Common myeloid progenitor, CD34-positive (primary cell): ENCODE measurements around the gene GABRR1. TPM values are rescaled to one million over a fixed set of nuclear protein-coding genes. Genes with fewer than 3 reads are reported as not detected.
A peak's percentile ranks its signal among the peaks of the same experiment; 100 is the strongest.

Experiments
- CTCF ChIA-PET: fragments of 350-600 bp; sonication (Branson Sonifier 250); formaldehyde crosslinking; loops from one replicate; lab custom pipeline; 2021; ENCODE audit warnings: antibody characterized with exemption; lab: Charles Lee
- POLR2A ChIA-PET: fragments of 350-600 bp; sonication (Branson Sonifier 250); formaldehyde crosslinking; loops from one replicate; lab custom pipeline; 2021; ENCODE audit warnings: antibody characterized with exemption; lab: Charles Lee
- DNase-seq, 3 donors: peaks; one replicate each; pipeline versions ENCODE4 v3.0.0 to v3.0.0-alpha.2; 2013
- H3K27ac ChIP-seq, 2 experiments: 1 replicate in 1 of 2; 2 replicates in 1 of 2; pipeline ENCODE4 v1.7.0; 2013; ENCODE audit warnings: inconsistent platforms in 2 of 2, low read length in 2 of 2, mild to moderate bottlenecking in 2 of 2, low read depth in 1 of 2, moderate library complexity in 1 of 2; ENCODE audit not compliant: severe bottlenecking in 2 of 2, insufficient read depth in 1 of 2, poor library complexity in 1 of 2
- H3K27me3 ChIP-seq, 5 experiments: replicated peaks in 2 of 5; 1 replicate in 3 of 5; 2 replicates in 2 of 5; pipeline versions ENCODE4 v1.6.1 to v1.7.0; 2013; ENCODE audit warnings: low read length in 4 of 5, mild to moderate bottlenecking in 2 of 5, moderate library complexity in 2 of 5, inconsistent platforms in 1 of 5; ENCODE audit not compliant: insufficient read depth in 5 of 5, control insufficient read depth in 4 of 5
- H3K36me3 ChIP-seq, 4 experiments: 1 replicate in 2 of 4; 2 replicates in 2 of 4; pipeline versions ENCODE4 v1.6.1 to v1.7.0; 2013; ENCODE audit warnings: low read length in 3 of 4, control low read depth in 1 of 4, mild to moderate bottlenecking in 1 of 4; ENCODE audit not compliant: control insufficient read depth in 4 of 4, insufficient read depth in 4 of 4
- H3K4me1 ChIP-seq, 4 experiments: 1 replicate in 3 of 4; 2 replicates in 1 of 4; pipeline versions ENCODE4 v1.6.1 to v1.7.1; 2013; ENCODE audit warnings: low read length in 3 of 4, mild to moderate bottlenecking in 3 of 4, control low read depth in 1 of 4, inconsistent platforms in 1 of 4, moderate library complexity in 1 of 4; ENCODE audit not compliant: control insufficient read depth in 4 of 4, insufficient read depth in 4 of 4; ENCODE audit errors: control extremely low read depth in 1 of 4
- H3K4me3 ChIP-seq, 7 experiments: 1 replicate in 4 of 7; 2 replicates in 3 of 7; pipeline versions ENCODE4 v1.5.1 to v1.7.0; 2013; ENCODE audit warnings: mild to moderate bottlenecking in 7 of 7, low read length in 6 of 7, moderate library complexity in 6 of 7, inconsistent platforms in 2 of 7, low read depth in 2 of 7, control low read depth in 1 of 7; ENCODE audit not compliant: insufficient read depth in 4 of 7, control insufficient read depth in 1 of 7; ENCODE audit errors: extremely low read depth in 1 of 7
- H3K9me3 ChIP-seq, 5 experiments: 1 replicate in 4 of 5; 2 replicates in 1 of 5; pipeline versions ENCODE4 v1.6.1 to v1.7.1; 2013; ENCODE audit warnings: low read length in 4 of 5, mild to moderate bottlenecking in 2 of 5, inconsistent platforms in 1 of 5, low read depth in 1 of 5, moderate library complexity in 1 of 5; ENCODE audit not compliant: control insufficient read depth in 4 of 5, insufficient read depth in 2 of 5; ENCODE audit errors: control extremely low read depth in 1 of 5
- WGBS: methylation state at CpG from one replicate; pipeline ENCODE4 v1.1.5; 2013; ENCODE audit not compliant: insufficient coverage; 5-methylcytosine and 5-hydroxymethylcytosine counted together
- polyA plus RNA-seq: library from polyadenylated mRNA; unstranded; fragments of 120-200 nt; gene quantifications from one replicate; pipeline ENCODE4 v1.2.1, GENCODE V29; 2013

GABRR1 gene
- polyA plus RNA-seq, result not detected

- peaks cover 0 to 3% (median 0%) of the 10 kb centered on the region in 5 experiments for H3K27me3 ChIP-seq
- H3K4me3 ChIP-seq, result peak within 1 kb of the TSS in 2 of 7 experiments; percentile 40 to 47
- no peak within 1 kb of the TSS for H3K27ac ChIP-seq
- H3K4me1 ChIP-seq, result peaks cover 0 to 14% (median 5%) of the 10 kb centered on the region in 4 experiments
- DNase-seq, result peak in 2 of 3 donors; percentile 19 to 22
- no peaks in the 10 kb centered on the region for H3K36me3 ChIP-seq
- CTCF ChIA-PET, result interaction anchor here (1.0 to 1.2 kb wide), 2 partner anchors 11 to 23 kb away, joined by 3 read pairs; no protein-coding TSS in a partner anchor
- H3K9me3 ChIP-seq, result peaks cover 0 to 2% (median 0%) of the 10 kb centered on the region in 5 experiments
- WGBS, result 4% methylated on average over 8 of the region's 10 CpGs
- POLR2A ChIA-PET, result no interaction called here
Measured at GRCh38 chr6:89217299-89217910, at the start of gene GABRR1. TSS of gene GABRR1 (minus strand) at chr6:89217358. CDS start at chr6:89217322, 36 bp downstream.

- DNase-seq, result no peak
- Histone ChIP-seq H3K9me3 (no peaks in the 10 kb centered on the region), H3K4me1 (peaks cover 13 to 29% (median 18%) of the 10 kb centered on the region in 4 experiments), H3K27ac (no peak overlapping the region), H3K36me3 (no peaks in the 10 kb centered on the region), H3K27me3 (no peaks in the 10 kb centered on the region), H3K4me3 (no peak overlapping the region)
- 99% methylated on average over 19 of the region's 20 CpGs for WGBS
- ChIA-PET POLR2A (no interaction called here), CTCF (no interaction called here)
Measured at GRCh38 chr6:89264296-89264695, 47.1 kb upstream of the GABRR1 start.

- Histone ChIP-seq H3K36me3 (no peaks in the 10 kb centered on the region), H3K9me3 (no peaks in the 10 kb centered on the region), H3K27me3 (no peaks in the 10 kb centered on the region), H3K4me3 (peak overlapping the region in 1 of 7 experiments; percentile 1), H3K4me1 (peaks cover 13 to 28% (median 18%) of the 10 kb centered on the region in 4 experiments), H3K27ac (peak overlapping the region; percentile 4 to 20)
- DNase-seq, result peak; percentile 79 to 95 (median 92)
- ChIA-PET POLR2A (interaction anchor here (0.8 to 1.5 kb wide), 2 partner anchors 92 to 115 kb away, joined by 3 read pairs; partner anchors contain the start of gene UBE2J1), CTCF (interaction anchor here (0.7 to 1.8 kb wide), 13 partner anchors 10 to 171 kb away, joined by 3 to 6 read pairs (median 4); partner anchors contain the start of gene UBE2J1)
- WGBS, result 7% methylated on average over 2 of the region's 5 CpGs
Measured at GRCh38 chr6:89260832-89261231, 43.7 kb upstream of the GABRR1 start.

- DNase-seq, result peak; percentile 45 to 84 (median 71)
- ChIA-PET CTCF (interaction anchor here (1.0 to 1.8 kb wide), 11 partner anchors 38 to 172 kb away, joined by 3 to 5 read pairs (median 4); partner anchors contain the start of gene UBE2J1), POLR2A (interaction anchor here (0.8 kb wide), 1 partner anchor 115 kb away, joined by 3 read pairs; no protein-coding TSS in a partner anchor)
- Histone ChIP-seq H3K4me1 (peaks cover 13 to 28% (median 18%) of the 10 kb centered on the region in 4 experiments), H3K27me3 (no peaks in the 10 kb centered on the region), H3K36me3 (no peaks in the 10 kb centered on the region), H3K4me3 (peak overlapping the region in 1 of 7 experiments; percentile 1), H3K27ac (peak overlapping the region in 1 of 2 experiments; percentile 6), H3K9me3 (no peaks in the 10 kb centered on the region)
- 9% methylated on average over 4 of the region's 4 CpGs for WGBS
Measured at GRCh38 chr6:89260310-89260709, 43.2 kb upstream of the GABRR1 start.

- CTCF ChIA-PET, result interaction anchor here (0.6 to 1.5 kb wide), 3 partner anchors 15 to 376 kb away, joined by 3 to 5 read pairs (median 3); no protein-coding TSS in a partner anchor
- Histone ChIP-seq H3K36me3 (no peaks in the 10 kb centered on the region), H3K4me3 (no peak overlapping the region), H3K9me3 (no peaks in the 10 kb centered on the region), H3K27ac (no peak overlapping the region), H3K4me1 (peaks cover 13 to 28% (median 18%) of the 10 kb centered on the region in 4 experiments), H3K27me3 (no peaks in the 10 kb centered on the region)
- no peak for DNase-seq
- POLR2A ChIA-PET, result no interaction called here
- WGBS, result 100% methylated on average over 2 of the region's 3 CpGs
Measured at GRCh38 chr6:89258912-89259311, 41.8 kb upstream of the GABRR1 start.

GRCh38 chr6:89257781-89258180 is 40.6 kb upstream of the GABRR1 start:
- Histone ChIP-seq H3K36me3 (no peaks in the 10 kb centered on the region), H3K27ac (no peak overlapping the region), H3K9me3 (no peaks in the 10 kb centered on the region), H3K27me3 (no peaks in the 10 kb centered on the region), H3K4me1 (peaks cover 13 to 32% (median 18%) of the 10 kb centered on the region in 4 experiments), H3K4me3 (no peak overlapping the region)
- DNase-seq, result no peak
- POLR2A ChIA-PET, result no interaction called here
- WGBS, result 100% methylated on average over 4 of the region's 4 CpGs
- CTCF ChIA-PET, result interaction anchor here (0.9 to 1.8 kb wide), 2 partner anchors 13 to 16 kb away, joined by 3 read pairs; no protein-coding TSS in a partner anchor

GRCh38 chr6:89257346-89257745 is 40.2 kb upstream of the GABRR1 start:
- WGBS, result 100% methylated on average over 5 of the region's 6 CpGs
- Histone ChIP-seq H3K4me3 (no peak overlapping the region), H3K36me3 (no peaks in the 10 kb centered on the region), H3K4me1 (peaks cover 13 to 35% (median 18%) of the 10 kb centered on the region in 4 experiments), H3K9me3 (no peaks in the 10 kb centered on the region), H3K27me3 (no peaks in the 10 kb centered on the region), H3K27ac (no peak overlapping the region)
- POLR2A ChIA-PET, result no interaction called here
- CTCF ChIA-PET, result interaction anchor here (0.9 to 1.8 kb wide), 3 partner anchors 11 to 15 kb away, joined by 3 to 4 read pairs (median 3); no protein-coding TSS in a partner anchor
- DNase-seq, result no peak
